CD4-positive, alpha-beta T cell treated with Interleukin-4 for 4 hours (primary cell): ENCODE measurements around the gene FSTL3.
A peak's percentile ranks its signal among the peaks of the same experiment; 100 is the strongest.
"Not testable (repeated sequence)": the region's sequence is repeated elsewhere in the genome, so short reads cannot be mapped to it uniquely, and the experiment has no call there.

Source experiments
- DNase-seq: peaks from one replicate; pipeline ENCODE4 v3.0.0-alpha.2; 2020

Gene FSTL3

DNA sequence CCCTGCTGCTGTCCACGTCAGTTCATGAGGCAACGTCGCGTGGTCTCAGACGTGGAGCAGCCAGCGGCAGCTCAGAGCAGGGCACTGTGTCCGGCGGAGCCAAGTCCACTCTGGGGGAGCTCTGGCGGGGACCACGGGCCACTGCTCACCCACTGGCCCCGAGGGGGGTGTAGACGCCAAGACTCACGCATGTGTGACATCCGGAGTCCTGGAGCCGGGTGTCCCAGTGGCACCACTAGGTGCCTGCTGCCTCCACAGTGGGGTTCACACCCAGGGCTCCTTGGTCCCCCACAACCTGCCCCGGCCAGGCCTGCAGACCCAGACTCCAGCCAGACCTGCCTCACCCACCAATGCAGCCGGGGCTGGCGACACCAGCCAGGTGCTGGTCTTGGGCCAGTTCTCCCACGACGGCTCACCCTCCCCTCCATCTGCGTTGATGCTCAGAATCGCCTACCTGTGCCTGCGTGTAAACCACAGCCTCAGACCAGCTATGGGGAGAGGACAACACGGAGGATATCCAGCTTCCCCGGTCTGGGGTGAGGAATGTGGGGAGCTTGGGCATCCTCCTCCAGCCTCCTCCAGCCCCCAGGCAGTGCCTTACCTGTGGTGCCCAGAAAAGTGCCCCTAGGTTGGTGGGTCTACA is 6.6 kb downstream of the FSTL3 start:
- no peak for DNase-seq

GRCh38 chr19:685454-685931 is 9.3 kb downstream of the FSTL3 start:
- DNase-seq, result no peak

DNA sequence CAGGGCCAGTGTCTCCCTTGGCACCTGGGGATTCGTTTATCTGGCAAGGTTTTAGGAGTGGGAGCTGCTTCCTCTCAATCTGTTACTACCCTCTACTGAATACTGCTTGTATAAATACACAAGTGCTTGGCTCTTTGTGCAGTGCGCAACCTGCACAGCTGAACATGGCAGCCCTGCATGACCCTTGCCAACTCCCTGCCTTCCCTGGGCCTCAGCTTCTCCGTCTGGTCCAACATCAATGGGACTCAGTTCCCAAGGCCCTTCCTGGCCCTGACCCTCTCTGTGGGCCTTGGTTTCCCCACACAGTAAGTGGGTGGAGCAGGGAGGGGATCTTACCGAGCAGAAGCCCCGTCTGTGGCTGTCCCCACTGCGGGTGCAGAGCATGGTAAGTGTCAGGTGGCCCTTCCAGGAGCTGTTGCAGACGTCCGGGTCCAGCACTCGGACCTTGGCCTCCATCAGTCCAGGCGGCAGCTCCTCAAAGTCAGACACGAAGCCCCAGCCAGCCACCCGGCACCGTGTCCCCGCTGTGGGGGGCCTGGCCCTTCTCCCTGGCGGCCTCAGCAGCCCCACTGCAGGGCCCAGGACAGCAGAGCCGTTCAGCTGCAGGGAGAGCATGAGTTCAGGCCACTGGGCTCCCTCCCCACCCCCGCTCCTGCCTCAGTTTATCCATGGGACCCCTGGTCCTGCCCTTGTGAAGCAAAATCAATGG is 10.6 kb downstream of the FSTL3 start:
- DNase-seq, result no peak

- DNase-seq, result no peak
These were observed 11.5 kb downstream of the FSTL3 start for GRCh38 chr19:687569-688166.

GRCh38 chr19:688214-688613 is 12.0 kb downstream of the FSTL3 start:
- DNase-seq, result no peak

- no peak for DNase-seq
These were observed 12.8 kb downstream of the FSTL3 start for GRCh38 chr19:688992-689391.

GRCh38 chr19:690203-690602 is 14.0 kb downstream of the FSTL3 start:
- no peak for DNase-seq

DNA sequence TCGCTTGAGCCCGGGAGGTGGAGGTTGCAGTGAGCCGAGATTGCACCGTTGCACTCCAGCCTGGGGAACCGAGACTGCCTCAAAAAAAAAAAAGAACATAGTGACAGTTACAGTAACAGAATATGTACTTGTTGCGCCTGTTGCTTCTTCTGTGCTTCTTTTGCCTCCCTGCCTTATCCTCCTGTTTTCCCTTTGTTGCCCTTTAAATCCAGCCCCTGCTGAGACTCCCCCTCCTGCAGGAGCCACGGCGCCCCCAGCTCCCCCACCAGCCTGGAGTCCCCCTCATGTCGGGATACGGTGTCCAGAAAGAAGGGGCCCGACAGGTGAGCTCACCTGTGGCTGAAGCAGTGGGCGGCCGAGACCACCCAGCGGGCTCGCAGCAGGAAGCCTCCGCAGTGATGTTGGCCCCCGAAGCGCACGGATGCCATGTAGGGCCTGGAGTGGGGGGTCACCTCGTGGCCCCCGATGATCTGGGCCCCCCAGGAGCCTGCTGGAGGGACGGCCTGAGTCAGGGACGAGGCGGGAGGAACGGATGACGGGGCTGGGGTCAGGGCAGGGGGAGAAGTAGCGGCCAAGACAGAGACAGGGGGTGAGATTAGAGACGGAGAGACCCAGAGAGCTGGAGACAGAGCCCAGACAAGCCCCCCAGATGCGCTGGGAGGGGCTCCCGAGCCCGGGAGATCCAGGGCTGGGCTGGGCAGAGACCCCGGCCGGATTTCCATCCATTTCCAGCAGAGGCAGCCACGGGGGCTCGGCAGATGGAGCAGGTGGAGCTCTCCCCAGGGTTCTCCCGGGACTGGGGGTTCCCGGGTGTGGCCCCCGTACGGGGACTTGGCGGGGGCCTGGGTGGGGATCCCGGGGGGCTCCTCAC is 18.5 kb downstream of the FSTL3 start:
- DNase-seq, result no peak

DNA sequence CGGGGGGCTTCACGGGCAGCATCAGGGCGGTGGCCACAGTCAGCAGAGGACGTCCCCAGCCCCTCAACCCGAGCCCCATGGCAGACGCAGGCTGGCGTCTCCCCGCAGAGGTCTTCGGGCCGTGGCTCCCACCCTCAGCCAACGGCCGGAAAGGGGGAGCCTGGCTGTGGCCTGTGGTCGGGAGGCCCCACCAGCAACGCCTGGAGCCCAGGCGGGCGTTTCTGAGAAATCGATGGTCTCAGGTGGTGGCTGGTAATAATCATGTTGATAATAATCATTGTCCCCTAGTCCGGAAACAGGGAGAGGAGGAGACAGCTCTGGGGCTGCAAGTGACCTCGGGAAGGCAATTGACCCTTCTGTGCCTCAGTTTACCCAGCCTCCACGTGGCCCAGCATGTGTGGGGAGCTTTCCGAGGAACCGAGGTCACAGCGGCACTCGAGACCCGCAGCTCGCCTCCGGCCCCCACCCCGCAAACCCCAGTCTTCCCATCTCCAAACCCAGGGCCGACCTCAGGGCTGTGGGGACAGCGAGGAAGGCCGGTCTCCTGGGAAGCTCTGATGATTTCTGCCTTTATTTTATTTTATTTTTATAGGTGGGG is 19.3 kb downstream of the FSTL3 start, which contains the start of gene PRSS57:
Gene PRSS57 (minus strand): TSS at position 101 of the 598 bp plus-strand sequence. CDS start 22 bp downstream, at position 79.
- no peak for DNase-seq

DNA sequence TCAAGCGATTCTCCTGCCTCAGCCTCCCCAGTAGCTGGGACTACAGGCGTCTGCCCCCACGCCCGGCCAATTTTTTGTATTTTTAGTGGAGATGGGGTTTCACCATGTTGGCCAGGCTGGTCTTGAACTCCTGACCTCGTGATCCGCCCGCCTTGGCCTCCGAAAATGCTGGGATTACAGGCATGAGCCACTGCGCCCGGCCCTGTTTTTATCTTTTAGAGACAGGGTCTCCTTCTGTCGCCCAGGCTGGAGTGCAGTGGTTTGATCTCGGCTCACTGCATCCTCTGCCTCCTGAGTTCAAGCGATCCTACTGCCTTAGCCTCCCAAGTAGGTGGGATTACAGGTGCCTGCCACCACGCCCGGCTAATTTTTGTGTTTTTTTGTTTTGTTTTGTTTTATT is 22.3 kb downstream of the FSTL3 start:
- not testable (repeated sequence) for DNase-seq

DNA sequence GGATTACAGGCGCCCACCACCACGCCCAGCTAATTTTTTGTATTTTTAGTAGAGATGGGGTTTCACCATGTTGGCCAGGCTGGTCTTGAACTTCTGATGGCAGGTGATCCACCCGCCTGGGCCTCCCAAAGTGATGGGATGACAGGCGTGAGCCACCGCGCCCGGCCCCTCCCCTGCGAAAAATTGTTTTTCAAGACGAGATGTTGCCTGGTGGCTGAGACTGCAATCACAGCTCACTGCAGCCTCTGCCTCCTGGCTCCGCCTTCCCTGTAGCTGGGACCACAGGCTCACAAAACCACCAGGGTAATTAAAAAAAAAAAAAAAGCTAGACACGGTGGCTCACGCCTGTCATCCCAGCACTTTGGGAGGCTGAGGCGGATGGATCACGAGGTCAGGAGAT is 23.7 kb downstream of the FSTL3 start:
- not testable (repeated sequence) for DNase-seq

DNA sequence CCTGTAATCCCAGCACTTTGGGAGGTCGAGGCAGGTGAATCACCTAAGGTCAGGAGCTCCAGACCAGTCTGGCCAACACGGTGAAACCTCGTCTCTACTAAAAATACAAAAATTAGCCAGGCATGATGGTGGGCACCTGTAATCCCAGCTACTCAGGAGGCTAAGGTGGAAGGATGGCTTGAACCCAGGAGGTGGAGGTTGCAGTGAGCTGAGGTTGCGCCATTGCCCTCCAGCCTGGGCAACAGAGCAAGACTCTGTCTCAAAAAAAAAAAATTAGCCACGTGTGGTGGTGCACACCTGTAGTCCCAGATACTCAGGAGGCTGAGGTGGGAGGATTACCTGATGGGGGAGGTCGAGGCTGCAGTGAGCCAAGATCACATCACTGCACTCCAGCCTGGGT is 26.7 kb downstream of the FSTL3 start:
- not testable (repeated sequence) for DNase-seq

DNA sequence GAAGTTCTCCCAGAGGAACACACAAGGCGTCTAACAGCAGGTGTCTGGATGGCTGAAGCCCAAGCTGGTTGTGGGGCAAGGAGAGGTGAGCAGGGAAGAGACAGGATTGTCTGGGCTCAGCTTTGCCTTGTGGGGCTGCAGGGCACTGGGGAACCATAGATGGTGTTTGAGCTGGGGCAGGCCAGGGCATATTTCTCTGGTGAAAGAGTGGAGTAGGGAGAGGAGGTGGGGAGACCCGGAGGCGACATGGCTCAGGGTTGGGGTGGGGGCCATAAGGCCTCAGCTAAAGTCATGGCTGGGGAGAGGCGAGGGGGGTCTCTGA is 27.1 kb downstream of the FSTL3 start:
- DNase-seq, result no peak

GRCh38 chr19:703651-704446 is 27.7 kb downstream of the FSTL3 start:
- DNase-seq, result peak; percentile 19

- DNase-seq, result no peak
These were observed 28.2 kb downstream of the FSTL3 start for GRCh38 chr19:704447-704741.

GRCh38 chr19:708154-709143 is 32.3 kb downstream of the FSTL3 start, which contains the start of gene PALM:
Gene PALM, plus strand, starts transcription at chr19:708935. Its CDS starts 212 bp downstream, at chr19:709147.
- DNase-seq, result no peak

DNA sequence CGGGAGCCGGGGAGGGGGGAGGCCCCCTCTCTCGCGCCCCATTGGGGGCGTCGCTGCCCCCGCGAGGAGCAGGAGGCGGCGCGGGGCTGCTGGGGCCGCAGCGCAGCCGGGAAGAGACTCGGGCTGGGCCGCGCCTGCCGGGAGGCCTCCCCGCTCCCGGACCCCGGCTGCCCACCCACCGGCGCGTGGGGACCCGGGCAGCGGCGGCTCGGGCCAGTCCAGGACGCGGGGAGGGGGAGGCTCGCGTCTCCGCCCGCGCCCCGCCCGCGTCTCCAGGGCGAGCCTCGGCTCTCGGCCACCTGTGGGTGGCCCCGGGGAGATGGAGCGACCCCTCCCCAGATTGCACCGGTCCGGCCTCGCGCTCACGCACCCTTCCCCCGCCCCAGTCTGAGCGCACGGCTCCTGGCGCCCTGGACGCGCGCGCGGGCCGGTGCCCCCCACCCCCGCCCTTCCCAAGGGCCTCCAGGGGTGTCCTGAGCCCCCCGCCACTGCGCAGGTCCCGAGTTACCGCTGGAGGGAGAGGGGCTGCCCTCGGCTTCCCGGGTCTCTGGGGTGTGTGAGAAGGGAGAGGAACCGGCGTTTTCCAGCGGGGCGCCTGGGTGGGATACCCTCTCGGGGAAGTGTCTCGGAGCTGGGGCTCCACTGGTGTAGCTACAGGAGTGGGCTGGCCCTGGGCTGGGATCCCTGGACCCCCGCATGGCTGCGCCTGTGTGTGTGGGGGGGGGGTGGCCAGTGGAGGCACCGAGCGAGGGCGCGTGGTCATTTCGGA is 33.2 kb downstream of the FSTL3 start:
- no peak for DNase-seq

DNA sequence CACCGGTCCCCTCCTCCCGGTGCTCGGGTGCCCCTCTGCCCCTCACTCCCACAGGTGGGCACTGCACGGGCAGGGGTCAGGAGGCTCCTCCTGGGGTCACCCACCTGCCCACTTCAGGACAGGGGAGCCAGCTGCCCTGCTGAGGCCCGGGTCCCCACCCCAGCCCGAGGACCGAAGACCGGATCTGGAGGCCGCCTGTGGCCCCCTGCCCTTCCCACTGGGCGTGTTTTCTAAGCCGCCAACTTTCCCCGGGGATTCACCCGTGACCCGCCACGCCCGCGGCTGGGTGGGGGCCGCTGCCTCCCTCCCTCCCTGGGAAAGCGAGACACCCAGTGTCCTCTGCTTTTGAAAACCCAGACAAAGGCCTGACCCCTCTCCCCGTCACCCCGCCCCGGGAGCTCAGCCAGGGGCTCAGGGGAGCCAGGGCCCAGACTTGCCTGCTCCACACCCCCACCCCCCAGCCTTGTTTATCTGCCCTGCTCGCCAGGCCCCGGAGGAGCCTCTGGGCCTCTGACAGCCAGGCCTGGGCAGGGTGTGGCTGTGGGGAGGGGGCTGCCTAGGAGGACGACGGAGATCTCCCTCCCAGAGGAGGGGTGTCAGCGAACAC is 33.9 kb downstream of the FSTL3 start:
- no peak for DNase-seq

DNA sequence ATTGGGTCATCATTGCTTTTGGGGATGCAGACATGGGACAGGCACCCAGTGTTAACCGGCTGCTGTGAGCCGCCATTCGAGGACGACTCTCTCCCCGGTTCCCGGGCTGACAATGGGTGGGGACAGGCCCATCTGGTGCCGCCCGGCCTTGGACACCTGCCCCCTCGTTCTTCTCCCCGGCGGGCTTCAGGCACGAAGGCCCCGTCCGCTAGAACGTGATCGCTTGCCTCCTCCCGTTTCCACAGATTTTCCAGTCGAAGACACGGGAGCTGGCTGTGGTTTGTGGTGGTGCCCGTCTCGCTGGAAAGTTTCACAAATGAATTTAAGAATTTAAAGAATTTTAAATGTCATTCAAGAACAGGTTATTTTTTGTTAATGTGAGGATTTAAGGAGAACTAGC is 34.6 kb downstream of the FSTL3 start:
- DNase-seq, result no peak

DNA sequence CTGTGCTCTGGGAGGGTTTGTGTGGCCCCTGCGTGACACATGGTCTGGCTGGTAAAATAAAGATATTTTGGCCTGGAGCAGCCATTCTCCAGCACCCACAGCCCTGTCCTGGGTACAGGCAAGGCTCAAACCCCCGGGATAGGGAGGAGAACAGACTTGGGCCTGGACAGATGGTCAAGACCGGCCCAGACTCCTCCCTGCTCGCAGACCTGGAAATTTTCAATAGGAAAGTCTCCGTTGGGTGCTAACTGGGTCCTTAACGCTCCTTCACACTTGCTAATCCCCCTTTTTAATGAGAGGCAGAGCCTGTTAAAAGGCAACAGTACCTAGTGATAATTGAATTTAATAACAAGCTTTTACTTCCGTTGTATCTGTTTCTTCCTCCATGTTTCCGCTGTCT is 35.1 kb downstream of the FSTL3 start:
- DNase-seq, result no peak
